ENCODE results near the gene PLXDC2.

PLXDC2 gene

DNA sequence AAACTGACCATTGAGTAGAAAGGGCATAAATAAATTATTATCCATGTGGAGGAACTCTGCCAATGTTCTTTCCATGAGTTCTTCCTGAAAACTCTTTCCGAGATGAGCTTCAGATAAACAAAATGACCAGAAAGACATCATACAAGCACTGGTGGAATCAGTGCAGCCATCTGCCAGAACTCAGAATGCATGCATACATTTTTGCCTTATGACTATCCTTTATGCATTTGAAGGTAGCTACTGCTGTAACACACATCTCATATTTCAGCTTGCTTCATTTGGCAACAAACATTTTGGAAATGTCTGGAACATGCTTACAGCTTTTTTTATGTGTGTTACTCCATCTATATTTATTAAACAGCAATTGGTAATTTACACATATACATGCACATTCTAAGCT is 448.9 kb downstream of the PLXDC2 start:
- no peak overlapping the region for H3K27ac ChIP-seq
- no peak overlapping the region for H3K4me2 ChIP-seq (ENCODE audit: low read length)
- no peaks in the 10 kb centered on the region for H3K27me3 ChIP-seq (ENCODE audit: control insufficient read depth, insufficient read depth, low read length)
- H2AFZ ChIP-seq, result no peak overlapping the region
- no peak overlapping the region for H3K4me3 ChIP-seq (ENCODE audit: low read depth, low read length)
- TF ChIP-seq, protein P1, sequence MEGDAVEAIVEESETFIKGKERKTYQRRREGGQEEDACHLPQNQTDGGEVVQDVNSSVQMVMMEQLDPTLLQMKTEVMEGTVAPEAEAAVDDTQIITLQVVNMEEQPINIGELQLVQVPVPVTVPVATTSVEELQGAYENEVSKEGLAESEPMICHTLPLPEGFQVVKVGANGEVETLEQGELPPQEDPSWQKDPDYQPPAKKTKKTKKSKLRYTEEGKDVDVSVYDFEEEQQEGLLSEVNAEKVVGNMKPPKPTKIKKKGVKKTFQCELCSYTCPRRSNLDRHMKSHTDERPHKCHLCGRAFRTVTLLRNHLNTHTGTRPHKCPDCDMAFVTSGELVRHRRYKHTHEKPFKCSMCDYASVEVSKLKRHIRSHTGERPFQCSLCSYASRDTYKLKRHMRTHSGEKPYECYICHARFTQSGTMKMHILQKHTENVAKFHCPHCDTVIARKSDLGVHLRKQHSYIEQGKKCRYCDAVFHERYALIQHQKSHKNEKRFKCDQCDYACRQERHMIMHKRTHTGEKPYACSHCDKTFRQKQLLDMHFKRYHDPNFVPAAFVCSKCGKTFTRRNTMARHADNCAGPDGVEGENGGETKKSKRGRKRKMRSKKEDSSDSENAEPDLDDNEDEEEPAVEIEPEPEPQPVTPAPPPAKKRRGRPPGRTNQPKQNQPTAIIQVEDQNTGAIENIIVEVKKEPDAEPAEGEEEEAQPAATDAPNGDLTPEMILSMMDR (IDR thresholded peaks at IDR 0.05), result no peak
- no peaks in the 10 kb centered on the region for H3K36me3 ChIP-seq (ENCODE audit: control insufficient read depth, insufficient read depth, low read length)
- peaks cover 31% of the 10 kb centered on the region for H3K4me1 ChIP-seq
- H3K9ac ChIP-seq, result no peak overlapping the region
- no peaks in the 10 kb centered on the region for H3K79me2 ChIP-seq
- H3K9me3 ChIP-seq (ENCODE audit: control insufficient read depth, low read length), result no peaks in the 10 kb centered on the region

GRCh38 chr10:20267734-20268133 is 451.5 kb downstream of the PLXDC2 start:
- Histone ChIP-seq H3K4me3 (ENCODE audit: low read depth, low read length) (no peak overlapping the region), H3K9me3 (ENCODE audit: control insufficient read depth, low read length) (no peaks in the 10 kb centered on the region), H3K27ac (peak overlapping the region; percentile 40), H3K4me2 (ENCODE audit: low read length) (no peak overlapping the region), H3K27me3 (ENCODE audit: control insufficient read depth, insufficient read depth, low read length) (no peaks in the 10 kb centered on the region), H3K79me2 (no peaks in the 10 kb centered on the region), H3K9ac (no peak overlapping the region), H3K36me3 (ENCODE audit: control insufficient read depth, insufficient read depth, low read length) (no peaks in the 10 kb centered on the region), H2AFZ (no peak overlapping the region), H3K4me1 (peaks cover 49% of the 10 kb centered on the region)
- TF ChIP-seq, protein P1 (IDR thresholded peaks at IDR 0.05), result no peak

DNA sequence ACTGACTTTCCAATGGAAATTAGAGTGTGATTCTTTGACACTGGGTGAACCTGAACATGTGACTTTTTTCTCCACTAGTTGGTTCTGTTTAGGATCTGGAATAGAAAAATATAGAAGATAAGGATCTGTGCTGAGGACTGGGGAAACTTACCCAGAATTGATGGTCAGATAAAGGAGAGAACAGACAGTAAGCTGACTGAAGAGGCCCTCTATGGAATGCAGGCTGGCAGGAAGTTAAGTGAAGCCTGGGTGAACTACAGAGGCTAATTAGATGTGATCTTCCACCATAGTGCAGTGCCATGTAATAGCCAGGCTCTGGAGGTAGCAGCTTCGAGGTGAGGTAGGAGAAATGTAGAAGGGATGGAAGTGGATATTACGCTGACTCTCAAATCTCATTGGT is 455.3 kb downstream of the PLXDC2 start:
- Histone ChIP-seq H3K9ac (no peak overlapping the region), H3K9me3 (ENCODE audit: control insufficient read depth, low read length) (no peaks in the 10 kb centered on the region), H3K27me3 (ENCODE audit: control insufficient read depth, insufficient read depth, low read length) (no peaks in the 10 kb centered on the region), H3K4me1 (peaks cover 58% of the 10 kb centered on the region), H3K79me2 (no peaks in the 10 kb centered on the region), H3K27ac (peak overlapping the region; percentile 92), H3K4me2 (ENCODE audit: low read length) (peak overlapping the region; percentile 33), H2AFZ (peak overlapping the region; percentile 57), H3K36me3 (ENCODE audit: control insufficient read depth, insufficient read depth, low read length) (no peaks in the 10 kb centered on the region), H3K4me3 (ENCODE audit: low read depth, low read length) (peak overlapping the region; percentile 43)
- TF ChIP-seq, protein P1 (IDR thresholded peaks at IDR 0.05), result peak; percentile 15

DNA sequence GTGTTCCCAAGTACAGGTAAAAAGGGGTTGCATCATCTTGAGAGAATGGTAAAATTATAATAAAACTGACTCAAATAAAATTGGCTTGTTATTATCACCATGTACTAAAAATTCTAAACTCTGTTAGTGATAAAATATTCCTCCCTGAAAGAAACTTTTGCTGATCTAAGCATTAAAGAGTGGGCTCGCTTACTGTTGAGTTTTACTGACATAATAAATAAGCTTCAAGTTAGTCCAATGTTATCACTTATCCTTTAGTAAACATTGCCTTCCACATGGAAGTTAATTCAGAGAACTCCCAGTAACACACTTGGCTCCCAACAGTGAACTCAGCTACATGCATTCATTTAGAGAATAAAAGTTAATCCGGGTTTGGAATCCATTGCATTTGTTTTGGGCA is 456.4 kb downstream of the PLXDC2 start:
- H3K9ac ChIP-seq, result no peak overlapping the region
- peaks cover 51% of the 10 kb centered on the region for H3K4me1 ChIP-seq
- H3K4me3 ChIP-seq (ENCODE audit: low read depth, low read length), result no peak overlapping the region
- no peaks in the 10 kb centered on the region for H3K9me3 ChIP-seq (ENCODE audit: control insufficient read depth, low read length)
- H3K4me2 ChIP-seq (ENCODE audit: low read length), result peak overlapping the region; percentile 21
- peak overlapping the region; percentile 92 for H3K27ac ChIP-seq
- TF ChIP-seq, protein P1 (IDR thresholded peaks at IDR 0.05), result no peak
- no peaks in the 10 kb centered on the region for H3K36me3 ChIP-seq (ENCODE audit: control insufficient read depth, insufficient read depth, low read length)
- no peak overlapping the region for H2AFZ ChIP-seq
- no peaks in the 10 kb centered on the region for H3K27me3 ChIP-seq (ENCODE audit: control insufficient read depth, insufficient read depth, low read length)
- no peaks in the 10 kb centered on the region for H3K79me2 ChIP-seq

DNA sequence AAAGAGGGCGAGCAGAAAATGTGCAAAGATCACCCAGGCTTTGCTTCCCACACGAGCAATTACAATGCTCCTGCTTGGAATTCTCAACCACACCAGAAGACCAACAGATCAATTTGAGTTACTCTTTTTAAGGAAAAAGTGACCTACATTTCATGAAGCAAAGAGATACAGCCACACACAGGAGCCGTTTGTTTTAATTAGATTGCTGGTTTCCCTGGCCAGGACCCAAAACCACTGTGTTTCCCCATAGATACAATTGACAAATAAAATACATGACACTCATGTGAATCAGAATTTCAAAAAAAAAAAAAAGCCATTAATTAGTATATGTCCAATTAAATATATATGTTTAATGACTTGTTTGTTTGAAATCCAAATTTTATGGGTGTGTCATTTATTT is 458.3 kb downstream of the PLXDC2 start:
- TF ChIP-seq, protein P1 (IDR thresholded peaks at IDR 0.05), result no peak
- H3K4me3 ChIP-seq (ENCODE audit: low read depth, low read length), result no peak overlapping the region
- H3K4me2 ChIP-seq (ENCODE audit: low read length), result no peak overlapping the region
- no peaks in the 10 kb centered on the region for H3K79me2 ChIP-seq
- H3K36me3 ChIP-seq (ENCODE audit: control insufficient read depth, insufficient read depth, low read length), result no peaks in the 10 kb centered on the region
- peaks cover 46% of the 10 kb centered on the region for H3K4me1 ChIP-seq
- no peaks in the 10 kb centered on the region for H3K9me3 ChIP-seq (ENCODE audit: control insufficient read depth, low read length)
- no peaks in the 10 kb centered on the region for H3K27me3 ChIP-seq (ENCODE audit: control insufficient read depth, insufficient read depth, low read length)
- no peak overlapping the region for H3K9ac ChIP-seq
- no peak overlapping the region for H2AFZ ChIP-seq
- no peak overlapping the region for H3K27ac ChIP-seq

All from parathyroid adenoma (tissue), 2 donors.